Heart left ventricle (tissue), 13 donors: Measurements from ENCODE around the gene SERPINF2.

Experiments used
- CTCF ChIP-seq, 12 donors: fragments of 200-600 bp; sonication (generic) in 4 of 12; IDR thresholded peaks; one replicate each; pipeline versions ENCODE4 v1.5.0 to v1.8.0; 2018 to 2022; ENCODE audit warnings: antibody characterized with exemption in 12 of 12, mild to moderate bottlenecking in 5 of 12
- POLR2A ChIP-seq, 2 donors: fragments of 450-650 bp; IDR thresholded peaks; one replicate each; pipeline ENCODE4 v1.6.1; 2017; ENCODE audit warnings: antibody characterized with exemption in 2 of 2, mild to moderate bottlenecking in 2 of 2, moderate library complexity in 2 of 2
- donor health status: ischemic (EF 13 %, LVEDD 7.1; RV severe dilation, severe dysfunction).
- donor health status: DM: no; HTN: yes; CAD: no.
- donor health status: DM: no; HTN: no; CAD: no.
- donor health status: ischemic (EF 25% LVEDD 6.9; RV normal size, moderate dysfunction).
- donor health status: ischemic (EF 25% LVEDD 5.7; RV mildly dilated, moderate dysfunction).
- donor health status: ischemic (EF 35%, LVEDD 5.7; RV mildly dilated, moderate dysfunction).
- donor health status: nonischemic (EF 11% LVEDD 7.7; RV severe dilation, severe dysfunction).
- donor health status: DM: yes; HTN: yes; CAD: no.
- donor health status: PGD.
- donor health status: ischemic (EF 29% LVEDD 5.4; RV normal size, mild dysfunction).
- donor health status: nonischemic (EF 23%, LVEDD 6.1; RV moderate dilation, normal function).

DNA sequence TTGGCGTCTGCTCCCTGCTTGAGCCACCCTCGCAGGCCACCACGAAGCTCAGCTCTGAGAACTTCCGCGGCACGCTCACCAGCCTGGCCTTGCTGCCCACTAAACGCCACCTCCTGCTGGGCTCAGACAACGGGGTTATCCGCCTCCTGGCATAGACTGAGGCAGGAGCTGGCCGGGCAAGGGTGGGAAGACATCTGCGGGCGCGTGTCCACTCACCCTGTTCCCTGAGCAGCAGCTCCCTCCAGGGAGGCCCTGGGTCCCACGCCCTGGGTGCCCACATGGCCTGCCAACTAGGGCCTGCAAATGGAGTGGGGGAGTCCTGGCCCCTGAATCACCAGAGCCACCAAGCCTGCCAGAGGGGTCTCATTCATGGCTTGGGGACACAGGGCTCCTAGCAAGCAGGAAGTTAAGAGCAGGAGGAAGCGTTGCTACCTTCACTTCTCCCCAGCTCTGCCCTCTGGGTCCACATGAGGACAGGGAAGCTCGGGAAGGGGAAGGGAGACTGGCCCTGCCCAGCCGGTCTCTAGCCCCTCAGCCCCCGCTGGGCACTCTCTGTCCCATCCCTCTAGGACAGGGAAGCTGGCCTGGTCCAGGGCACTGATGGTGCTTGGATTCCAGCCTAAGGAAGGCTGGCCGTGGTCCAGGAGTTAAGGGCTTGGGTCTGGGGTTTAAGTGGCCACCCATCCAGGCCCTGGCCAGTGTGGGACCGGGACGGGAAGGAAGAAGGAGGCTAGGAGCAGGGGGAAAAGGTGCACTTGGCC is 5.0 kb upstream of the SERPINF2 start:
- TF ChIP-seq CTCF (IDR thresholded peaks at IDR 0.05), result no peak
- no peak for TF ChIP-seq POLR2A (IDR thresholded peaks at IDR 0.05)
